Natural killer cell (primary cell): ENCODE measurements around the gene KLF17. TPM values are rescaled to one million over a fixed set of nuclear protein-coding genes. Genes with fewer than 3 reads are reported as not detected.
"Not testable (repeated sequence)": the region's sequence is repeated elsewhere in the genome, so short reads cannot be mapped to it uniquely, and the experiment has no call there.

Source experiments
- ATAC-seq, 3 donors: fragments of 150-1000 bp in 2 of 3; fragments of 200-7000 bp in 1 of 3; cut with Tn5 transposase; 1 replicate in 1 of 3; 2 replicates in 2 of 3; pipeline ENCODE4 v1.10.0; 2021; ENCODE audit warnings: mild to moderate bottlenecking in 2 of 3, moderate library complexity in 2 of 3
- DNase-seq, 2 donors: peaks; one replicate each; pipeline versions ENCODE4 v3.0.0 to v3.0.0-alpha.2; 2013 to 2021; ENCODE audit warnings: mixed read lengths in 1 of 2
- H3K27ac ChIP-seq: one replicate; pipeline ENCODE4 v1.5.1; 2013; ENCODE audit warnings: mild to moderate bottlenecking, low read length
- H3K27me3 ChIP-seq: one replicate; pipeline ENCODE4 v1.6.1; 2013; ENCODE audit warnings: low read length; ENCODE audit not compliant: control insufficient read depth, insufficient read depth
- H3K36me3 ChIP-seq: one replicate; pipeline ENCODE4 v1.6.1; 2013; ENCODE audit warnings: low read length; ENCODE audit not compliant: control insufficient read depth, insufficient read depth
- H3K4me1 ChIP-seq: one replicate; pipeline ENCODE4 v1.6.1; 2013; ENCODE audit warnings: low read length; ENCODE audit not compliant: control insufficient read depth, insufficient read depth
- H3K4me3 ChIP-seq: one replicate; pipeline ENCODE4 v1.5.1; 2013; ENCODE audit warnings: low read length
- H3K9me3 ChIP-seq: one replicate; pipeline ENCODE4 v1.6.1; 2013; ENCODE audit warnings: low read length; ENCODE audit not compliant: control insufficient read depth, insufficient read depth
- H3K27ac Mint-ChIP-seq, 2 donors: one replicate each; pipeline ENCODE4 v1.8.0; 2022; ENCODE audit warnings: mild to moderate bottlenecking in 2 of 2, mixed read lengths in 2 of 2, moderate library complexity in 1 of 2
- H3K27me3 Mint-ChIP-seq, 2 donors: one replicate each; pipeline ENCODE4 v1.8.0; 2022; ENCODE audit warnings: low read depth in 2 of 2, mixed read lengths in 2 of 2
- H3K36me3 Mint-ChIP-seq: one replicate; pipeline ENCODE4 v1.8.0; 2022; ENCODE audit warnings: mixed read lengths
- H3K4me1 Mint-ChIP-seq, 2 donors: one replicate each; pipeline ENCODE4 v1.8.0; 2022; ENCODE audit warnings: mixed read lengths in 2 of 2
- H3K4me3 Mint-ChIP-seq: one replicate; pipeline ENCODE4 v1.8.0; 2022; ENCODE audit warnings: mild to moderate bottlenecking, moderate library complexity, mixed read lengths
- H3K9me3 Mint-ChIP-seq, 2 donors: one replicate each; pipeline ENCODE4 v1.8.0; 2022; ENCODE audit warnings: mixed read lengths in 2 of 2
- WGBS: methylation state at CpG from one replicate; pipeline ENCODE4 v1.1.7; 2013; ENCODE audit warnings: missing lambda C conversion rate; ENCODE audit not compliant: insufficient coverage; 5-methylcytosine and 5-hydroxymethylcytosine counted together
- intact Hi-C: fragments of 100-400 bp; cut with micrococcal nuclease; formaldehyde crosslinking; loops from one replicate; pipeline ENCODE4 v1.14.2; 2022
- total RNA-seq, 4 donors: library from RNA; stranded (reverse); fragments of 120-200 nt in 1 of 4; gene quantifications; one replicate each; pipeline versions ENCODE4 v1.2.3 to v1.2.4, GENCODE V29; 2013 to 2022
- TF ChIP-seq, protein P1 (sequence below): fragments of 200-600 bp; IDR thresholded peaks from one replicate; pipeline ENCODE4 v1.8.0; 2022; ENCODE audit warnings: antibody characterized with exemption

The KLF17 gene
- total RNA-seq, 3 donors from 2014 or later (not counting 1 experiment from before 2014, with no cell fraction given), result not detected

DNA sequence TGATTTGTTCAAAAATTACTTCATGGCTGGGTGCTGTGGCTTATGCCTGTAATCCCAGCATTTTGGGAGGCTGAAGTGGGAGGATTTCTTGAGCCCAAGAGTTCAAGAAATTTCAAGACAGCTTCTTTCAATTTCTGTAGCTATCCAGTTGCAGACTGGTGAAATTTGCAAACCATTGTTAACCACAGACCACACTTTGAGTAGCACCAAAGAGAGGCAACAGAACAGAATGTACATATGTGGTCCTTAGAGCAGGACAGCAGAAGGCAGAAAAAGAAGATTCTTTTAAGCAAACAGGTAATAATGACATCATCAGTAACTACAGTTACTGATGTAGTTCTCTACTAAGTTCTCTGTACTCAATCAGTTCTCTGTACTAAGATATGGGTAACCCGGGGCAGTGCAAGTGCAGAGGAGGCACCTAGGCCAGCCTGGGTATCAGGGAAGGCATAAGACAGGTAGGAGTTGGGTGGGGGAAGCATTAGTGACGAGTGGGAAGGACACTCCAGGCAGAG lies 5.5 kb upstream of the KLF17 start:
- Mint-ChIP-seq H3K4me1 (no peaks in the 10 kb centered on the region), H3K36me3 (no peaks in the 10 kb centered on the region), H3K27me3 (peaks cover 0 to 2% of the 10 kb centered on the region in 2 donors), H3K9me3 (no peaks in the 10 kb centered on the region), H3K4me3 (no peak overlapping the region), H3K27ac (no peak overlapping the region)
- intact Hi-C loops, result no loop called here
- Histone ChIP-seq H3K27ac (no peak overlapping the region), H3K36me3 (no peaks in the 10 kb centered on the region), H3K27me3 (no peaks in the 10 kb centered on the region), H3K4me1 (no peaks in the 10 kb centered on the region), H3K9me3 (no peaks in the 10 kb centered on the region), H3K4me3 (no peak overlapping the region)
- DNase-seq, result no peak
- TF ChIP-seq, protein P1, sequence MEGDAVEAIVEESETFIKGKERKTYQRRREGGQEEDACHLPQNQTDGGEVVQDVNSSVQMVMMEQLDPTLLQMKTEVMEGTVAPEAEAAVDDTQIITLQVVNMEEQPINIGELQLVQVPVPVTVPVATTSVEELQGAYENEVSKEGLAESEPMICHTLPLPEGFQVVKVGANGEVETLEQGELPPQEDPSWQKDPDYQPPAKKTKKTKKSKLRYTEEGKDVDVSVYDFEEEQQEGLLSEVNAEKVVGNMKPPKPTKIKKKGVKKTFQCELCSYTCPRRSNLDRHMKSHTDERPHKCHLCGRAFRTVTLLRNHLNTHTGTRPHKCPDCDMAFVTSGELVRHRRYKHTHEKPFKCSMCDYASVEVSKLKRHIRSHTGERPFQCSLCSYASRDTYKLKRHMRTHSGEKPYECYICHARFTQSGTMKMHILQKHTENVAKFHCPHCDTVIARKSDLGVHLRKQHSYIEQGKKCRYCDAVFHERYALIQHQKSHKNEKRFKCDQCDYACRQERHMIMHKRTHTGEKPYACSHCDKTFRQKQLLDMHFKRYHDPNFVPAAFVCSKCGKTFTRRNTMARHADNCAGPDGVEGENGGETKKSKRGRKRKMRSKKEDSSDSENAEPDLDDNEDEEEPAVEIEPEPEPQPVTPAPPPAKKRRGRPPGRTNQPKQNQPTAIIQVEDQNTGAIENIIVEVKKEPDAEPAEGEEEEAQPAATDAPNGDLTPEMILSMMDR, result no peak
- no peak for ATAC-seq
- WGBS, result 71% methylated on average over 2 of the region's 2 CpGs

DNA sequence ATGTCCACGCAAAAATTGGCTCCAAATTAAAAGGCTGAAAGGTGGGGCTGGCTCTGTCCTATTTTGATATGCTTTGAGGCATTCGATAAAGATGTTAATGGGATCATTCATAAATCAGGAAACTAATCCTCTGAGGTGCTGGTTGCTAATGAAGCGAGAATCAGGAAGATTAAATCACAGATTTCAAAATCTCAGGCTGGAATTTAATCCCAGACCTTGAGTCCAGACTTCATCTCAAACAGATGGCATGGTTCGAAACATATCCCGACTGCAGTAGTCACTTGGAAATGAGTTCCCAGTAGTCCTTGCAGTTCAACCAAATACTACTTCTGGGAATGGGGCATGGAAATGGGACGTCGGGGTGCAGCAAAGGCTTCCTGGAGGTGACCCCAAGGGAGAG lies 4.5 kb upstream of the KLF17 start:
- intact Hi-C loops, result no loop called here
- no peaks in the 10 kb centered on the region for H3K9me3 ChIP-seq
- no peaks in the 10 kb centered on the region for H3K27me3 ChIP-seq
- H3K4me1 ChIP-seq, result no peaks in the 10 kb centered on the region
- H3K4me3 ChIP-seq, result no peak overlapping the region
- Mint-ChIP-seq H3K27me3 (no peaks in the 10 kb centered on the region), H3K4me3 (no peak overlapping the region), H3K4me1 (no peaks in the 10 kb centered on the region), H3K36me3 (no peaks in the 10 kb centered on the region), H3K27ac (no peak overlapping the region), H3K9me3 (no peaks in the 10 kb centered on the region)
- no peak for DNase-seq
- no peaks in the 10 kb centered on the region for H3K36me3 ChIP-seq
- no peak overlapping the region for H3K27ac ChIP-seq
- 89% methylated on average over 7 of the region's 7 CpGs for WGBS
- ATAC-seq, result no peak
- TF ChIP-seq, protein P1, result no peak

DNA sequence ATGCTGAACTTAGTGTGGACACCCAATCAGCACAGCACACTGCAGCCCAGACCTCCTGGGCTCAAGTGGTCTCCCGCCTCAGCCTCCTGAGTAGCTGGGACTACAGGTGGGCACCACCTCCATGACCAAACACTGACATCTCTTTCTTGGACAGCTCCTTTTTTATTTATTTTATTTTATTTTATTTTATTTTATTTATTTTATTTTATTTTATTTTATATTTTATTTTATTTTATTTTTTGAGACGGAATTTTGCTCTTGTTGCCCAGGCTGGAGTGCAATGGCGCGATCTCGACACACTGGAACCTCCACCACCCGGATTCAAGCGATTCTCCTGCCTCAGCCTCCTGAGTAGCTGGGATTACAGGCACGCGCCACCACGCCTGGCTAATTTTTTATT lies 1.3 kb upstream of the KLF17 start:
- H3K36me3 Mint-ChIP-seq, H3K27me3 ChIP-seq, H3K4me1 ChIP-seq, DNase-seq, intact Hi-C loops, ATAC-seq, H3K27ac ChIP-seq, H3K4me3 Mint-ChIP-seq, H3K9me3 Mint-ChIP-seq, H3K27ac Mint-ChIP-seq, H3K9me3 ChIP-seq, H3K36me3 ChIP-seq, H3K4me3 ChIP-seq, H3K4me1 Mint-ChIP-seq: not testable (repeated sequence)
- peaks cover 9 to 21% of the 10 kb centered on the region in 2 donors for H3K27me3 Mint-ChIP-seq
- 97% methylated on average over 10 of the region's 10 CpGs for WGBS

DNA sequence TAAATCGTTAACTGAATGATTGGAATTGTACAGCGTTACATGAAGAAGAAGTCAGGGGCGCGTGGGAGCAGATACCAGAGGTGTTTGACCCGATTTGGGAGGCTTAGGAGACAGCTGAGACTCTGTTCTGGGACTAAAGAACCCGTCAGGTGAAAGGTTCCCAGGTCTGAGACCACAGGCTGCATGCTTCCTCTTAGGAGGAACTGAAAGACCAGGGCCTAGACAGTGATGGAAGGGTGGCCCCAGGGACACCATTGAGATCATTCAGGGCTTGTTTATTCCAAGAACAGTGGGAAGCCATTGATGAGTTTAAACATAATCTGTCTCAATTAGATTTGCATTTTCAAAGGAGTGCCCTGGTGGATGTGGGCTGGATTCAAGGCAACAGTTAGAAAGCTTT lies 904 bp downstream of the KLF17 start:
- peaks cover 12 to 33% of the 10 kb centered on the region in 2 donors for H3K27me3 Mint-ChIP-seq
- TF ChIP-seq, protein P1, result no peak
- H3K4me3 Mint-ChIP-seq, result no peak overlapping the region
- ATAC-seq (no peak), DNase-seq (no peak)
- no peaks in the 10 kb centered on the region for H3K27me3 ChIP-seq
- no peaks in the 10 kb centered on the region for H3K36me3 Mint-ChIP-seq
- no peaks in the 10 kb centered on the region for H3K9me3 ChIP-seq
- intact Hi-C loops, result no loop called here
- H3K9me3 Mint-ChIP-seq, result no peaks in the 10 kb centered on the region
- no peak overlapping the region for H3K4me3 ChIP-seq
- H3K27ac Mint-ChIP-seq, result no peak overlapping the region
- no peaks in the 10 kb centered on the region for H3K36me3 ChIP-seq
- H3K4me1 Mint-ChIP-seq, result no peaks in the 10 kb centered on the region
- WGBS, result 84% methylated on average over 6 of the region's 6 CpGs
- H3K4me1 ChIP-seq, result no peaks in the 10 kb centered on the region
- no peak overlapping the region for H3K27ac ChIP-seq
